Stimulated activated naive CD8-positive, alpha-beta T cell treated with anti-CD3 and anti-CD28 coated beads, Interleukin-15, Interleukin-2, amounts not matched to agents 100 U/mL and 50 U/mL, for 24 hours (primary cell): ENCODE results near the gene PROZ.
"Not testable (repeated sequence)": the region's sequence is repeated elsewhere in the genome, so short reads cannot be mapped to it uniquely, and the experiment has no call there.

Experiments used
- ATAC-seq: fragments of 150-1000 bp; cut with Tn5 transposase; one replicate; pipeline ENCODE4 v1.10.0; 2021
- DNase-seq: peaks from one replicate; pipeline ENCODE4 v3.0.0; 2021

The PROZ gene

DNA sequence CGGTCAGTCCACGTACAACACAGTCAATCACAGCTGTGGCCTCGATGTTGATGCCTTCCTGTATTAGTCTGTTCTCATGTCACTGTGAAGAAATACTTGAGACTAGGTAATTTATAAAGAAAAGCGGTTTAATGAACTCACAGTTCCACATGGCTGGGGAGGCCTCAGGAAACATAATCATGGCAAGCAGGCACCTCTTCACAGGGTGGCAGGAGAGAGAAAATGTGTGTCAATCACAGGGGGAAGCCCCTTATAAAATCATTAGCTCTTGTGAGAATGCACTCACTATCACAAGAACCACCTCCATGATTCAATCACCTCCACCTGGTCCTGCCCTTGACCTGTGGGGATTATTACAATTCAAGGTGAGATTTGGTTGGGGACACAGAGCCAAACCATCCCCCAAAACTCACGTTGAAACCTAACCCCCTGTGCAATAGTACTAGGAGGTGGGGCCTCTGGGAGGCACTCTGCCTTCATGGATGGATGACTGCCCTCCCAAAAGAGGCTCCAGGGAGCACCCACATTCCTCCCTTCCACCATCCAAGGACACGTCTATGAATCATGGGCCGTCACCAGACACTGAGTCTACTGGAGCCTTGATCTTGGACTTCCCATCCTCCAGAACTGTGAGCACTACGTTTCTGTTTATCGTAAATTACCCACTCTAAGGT lies 2.3 kb upstream of the PROZ start:
- ATAC-seq = no peak
- DNase-seq = no peak

DNA sequence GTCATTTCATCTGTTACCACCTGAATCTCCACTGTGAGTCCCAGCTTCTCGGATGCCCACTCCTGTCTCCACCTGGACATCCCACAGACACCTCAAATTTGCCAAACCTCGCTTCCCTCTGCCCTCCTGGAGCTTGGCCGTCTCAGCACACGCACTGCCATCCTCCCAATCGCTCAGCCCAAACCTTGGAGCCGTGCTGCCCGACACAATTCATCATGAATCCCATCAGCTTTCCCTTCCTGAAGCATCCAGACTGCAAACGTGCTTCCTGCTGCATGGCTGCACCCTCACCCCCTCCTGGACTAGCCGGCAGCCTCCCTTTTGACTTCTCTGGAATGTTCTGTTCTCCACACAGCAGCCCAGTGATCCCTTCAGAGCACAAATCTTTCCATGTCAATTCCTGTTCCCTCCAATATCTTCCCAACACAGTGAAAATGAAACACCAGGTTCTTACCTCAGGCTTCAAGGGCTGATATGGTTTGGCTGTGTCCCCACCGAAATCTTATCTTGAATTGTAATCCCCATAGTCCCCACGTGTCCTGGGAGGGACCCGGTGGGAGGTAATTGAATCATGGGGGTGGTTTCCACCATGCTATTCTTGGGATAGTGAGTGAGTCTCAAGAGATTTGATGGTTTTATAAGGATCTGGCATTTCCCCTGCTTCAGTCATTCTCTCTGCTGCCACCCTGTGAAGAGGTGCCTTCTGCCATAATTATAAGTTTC lies 1.1 kb upstream of the PROZ start:
- DNase-seq (no peak), ATAC-seq (no peak)

DNA sequence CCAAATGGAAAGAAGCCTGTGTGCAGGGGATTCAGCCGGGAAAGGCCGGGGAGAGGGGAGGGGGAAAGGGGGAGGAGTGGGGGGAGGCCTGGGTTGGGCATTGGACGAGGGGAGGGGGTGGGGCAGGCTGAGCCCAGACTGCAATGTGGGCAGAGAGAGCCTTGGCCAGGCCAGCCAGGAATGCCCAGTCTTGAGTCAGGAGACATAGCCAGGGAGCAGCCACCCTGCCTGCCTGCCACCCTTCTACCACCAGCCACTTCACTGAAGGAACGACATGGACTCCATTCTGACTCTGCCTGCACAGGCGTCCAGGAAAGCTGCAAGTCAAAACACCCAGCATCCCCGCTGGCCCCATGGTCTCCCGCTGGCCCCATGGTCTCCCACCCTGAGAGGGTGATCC lies 498 bp downstream of the PROZ start:
- ATAC-seq = no peak
- no peak for DNase-seq

DNA sequence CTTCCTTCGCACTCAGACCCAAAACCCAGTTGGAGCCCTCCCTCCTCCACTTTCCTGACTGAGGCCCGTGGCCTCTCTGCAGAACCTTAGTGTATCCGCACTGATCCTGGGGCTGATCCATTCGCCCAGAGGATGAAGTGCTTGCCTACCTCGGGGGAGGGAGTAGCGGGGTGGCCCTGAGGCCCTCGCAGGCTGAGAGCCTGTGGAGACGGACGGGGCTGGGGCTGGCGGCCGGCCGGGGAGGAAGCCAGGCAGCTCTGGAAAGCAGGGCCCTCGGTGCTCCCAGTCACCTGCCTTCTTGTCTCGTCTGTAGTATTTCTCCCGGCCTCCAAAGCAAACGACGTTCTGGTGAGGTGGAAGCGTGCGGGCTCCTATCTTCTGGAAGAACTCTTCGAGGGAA lies 1.3 kb downstream of the PROZ start:
- ATAC-seq (no peak), DNase-seq (no peak)

DNA sequence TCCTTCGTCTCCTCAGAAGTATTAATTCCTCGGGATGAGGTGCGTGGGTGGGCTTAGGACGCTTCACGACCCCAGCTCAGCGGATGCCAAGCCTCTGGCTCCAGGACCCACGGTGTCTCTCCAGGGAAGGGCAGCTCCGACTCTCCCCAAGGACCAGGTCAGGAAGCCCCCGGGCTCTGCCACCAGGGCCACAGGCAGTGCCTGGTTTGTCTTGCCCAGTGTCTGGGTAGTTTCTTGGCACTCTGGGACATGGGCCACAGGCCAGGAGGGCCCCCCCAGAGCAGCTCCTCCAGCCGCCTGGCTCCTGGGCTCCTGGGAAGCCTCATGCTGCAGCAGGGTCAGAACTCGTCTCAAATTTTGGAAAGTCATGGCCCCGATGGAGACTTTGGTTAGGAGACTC lies 2.5 kb downstream of the PROZ start:
- no peak for ATAC-seq
- no peak for DNase-seq

DNA sequence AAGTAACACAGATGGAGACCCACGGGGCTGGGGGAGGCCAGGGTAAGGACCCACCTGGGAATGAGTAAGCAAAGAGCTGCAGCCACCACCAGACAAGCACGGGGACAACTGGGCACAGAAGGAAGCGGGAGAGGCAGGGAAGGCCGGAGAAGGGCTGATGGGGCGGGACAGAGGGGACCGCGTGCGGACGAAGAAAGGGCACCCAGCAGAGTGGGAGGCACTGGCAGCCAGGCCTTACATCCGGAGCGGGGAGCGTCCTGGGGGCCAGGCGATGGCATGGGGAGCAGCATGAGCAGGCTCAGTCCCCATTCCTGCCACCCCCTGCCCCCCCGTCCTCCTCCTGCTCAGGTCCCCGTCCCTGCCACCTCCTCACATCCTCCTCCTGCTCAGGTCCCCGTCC lies 3.0 kb downstream of the PROZ start:
- ATAC-seq (no peak), DNase-seq (no peak)

DNA sequence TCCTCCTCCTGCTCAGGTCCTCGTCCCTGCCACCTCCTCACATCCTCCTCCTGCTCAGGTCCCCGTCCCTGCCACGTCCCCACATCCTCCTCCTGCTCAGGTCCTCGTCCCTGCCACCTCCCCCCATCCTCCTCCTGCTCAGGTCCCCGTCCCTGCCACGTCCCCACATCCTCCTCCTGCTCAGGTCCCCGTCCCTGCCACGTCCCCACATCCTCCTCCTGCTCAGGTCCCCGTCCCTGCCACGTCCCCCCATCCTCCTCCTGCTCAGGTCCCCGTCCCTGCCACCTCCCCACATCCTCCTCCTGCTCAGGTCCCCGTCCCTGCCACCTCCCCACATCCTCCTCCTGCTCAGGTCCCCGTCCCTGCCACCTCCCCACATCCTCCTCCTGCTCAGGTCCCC lies 3.5 kb downstream of the PROZ start:
- DNase-seq, ATAC-seq: not testable (repeated sequence)

DNA sequence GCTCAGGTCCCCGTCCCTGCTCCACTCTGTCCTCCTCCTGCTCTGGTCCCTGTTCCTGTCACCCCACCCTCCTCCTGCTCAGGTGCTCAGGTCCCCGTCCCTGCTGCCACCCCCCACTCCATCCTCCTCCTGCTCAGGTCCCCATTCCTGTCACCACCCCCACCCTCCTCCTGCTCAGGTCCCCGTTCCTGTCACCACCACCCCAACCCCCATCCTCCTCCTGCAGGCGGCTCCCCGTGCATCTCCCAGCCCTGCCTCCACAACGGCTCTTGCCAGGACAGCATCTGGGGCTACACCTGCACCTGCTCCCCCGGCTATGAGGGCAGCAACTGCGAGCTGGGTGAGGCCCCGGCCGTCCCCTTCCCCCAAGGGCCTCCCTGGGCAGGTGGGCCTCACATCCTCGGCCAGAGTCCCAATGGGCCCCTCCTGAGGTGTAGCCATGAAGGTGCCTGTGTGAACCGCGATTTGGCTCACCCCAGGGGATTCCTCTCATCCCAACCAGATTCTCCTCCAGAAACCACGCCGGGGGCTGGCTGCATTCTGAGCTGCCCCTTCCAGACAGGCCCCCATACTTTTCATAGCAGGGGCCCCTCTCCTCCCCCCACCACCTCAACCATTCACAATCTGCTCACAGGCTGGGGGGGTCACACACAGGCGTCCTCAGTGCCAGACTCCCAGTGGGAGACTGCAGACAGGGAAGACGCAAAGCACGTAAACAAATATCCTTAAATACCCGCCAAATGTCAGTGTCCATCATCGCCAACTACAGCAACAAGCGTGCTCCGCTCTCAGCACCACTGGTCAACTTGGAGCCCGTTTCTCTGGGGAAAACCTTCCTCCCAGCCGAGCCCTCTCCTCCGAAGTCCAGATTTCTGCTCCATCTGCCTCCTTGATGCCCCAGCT lies 4.6 kb downstream of the PROZ start:
- DNase-seq = no peak
- ATAC-seq = no peak

DNA sequence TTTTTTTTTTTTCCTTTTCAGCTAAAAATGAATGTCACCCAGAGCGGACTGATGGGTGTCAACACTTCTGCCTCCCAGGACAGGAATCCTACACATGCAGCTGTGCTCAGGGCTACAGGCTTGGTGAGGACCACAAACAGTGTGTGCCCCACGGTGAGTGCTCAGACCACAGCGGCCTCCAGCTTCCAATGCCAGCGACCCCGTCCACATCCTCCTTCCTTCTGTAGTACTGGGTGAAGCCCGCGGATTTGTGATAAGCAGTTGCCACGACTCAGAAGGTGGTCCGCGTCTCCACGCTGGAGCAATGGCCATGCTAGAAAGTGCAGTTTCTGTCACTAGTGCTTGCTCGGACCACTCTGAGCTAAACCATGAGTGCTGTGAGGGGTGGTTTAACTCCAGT lies 6.0 kb downstream of the PROZ start:
- no peak for ATAC-seq
- DNase-seq = no peak

DNA sequence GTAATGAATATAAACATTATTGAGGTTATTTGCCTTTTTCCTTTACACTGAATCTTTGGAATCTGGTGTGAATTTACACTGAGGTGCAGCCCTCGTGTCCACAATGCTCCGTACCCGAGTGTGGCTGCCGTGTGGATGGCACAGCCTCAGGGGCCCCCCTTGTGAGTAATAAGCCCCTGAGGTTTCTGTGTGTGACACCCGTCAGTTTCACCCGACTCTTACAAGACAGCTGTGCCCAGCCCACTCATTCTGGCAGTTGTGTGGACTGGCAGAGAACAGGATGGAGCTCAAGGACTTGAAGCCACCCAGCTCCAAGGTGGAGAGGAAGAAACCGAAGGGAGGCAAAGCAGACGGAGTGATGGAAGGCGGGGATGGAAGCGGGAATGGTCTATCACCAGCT lies 7.8 kb downstream of the PROZ start:
- DNase-seq (peak; percentile 44), ATAC-seq (peak; percentile 83)

DNA sequence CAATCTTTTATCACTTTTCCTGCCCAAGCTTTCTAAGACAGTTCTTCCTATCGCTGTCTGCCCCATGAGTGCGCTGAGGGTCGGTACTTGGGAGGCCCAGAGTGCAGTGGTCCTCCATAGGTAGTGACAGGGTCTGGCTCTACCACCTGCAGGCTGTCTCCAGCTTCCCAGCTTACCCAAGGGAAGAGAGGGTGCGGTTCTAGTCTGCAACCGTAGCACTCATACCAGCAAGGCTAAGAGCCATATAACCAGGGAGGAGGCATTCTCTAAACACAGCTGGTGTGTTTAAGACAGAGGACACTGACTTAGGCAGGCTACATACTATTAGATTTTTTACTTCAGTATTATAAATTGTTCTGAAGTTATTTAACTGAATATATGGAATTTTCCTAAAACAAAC lies 8.2 kb downstream of the PROZ start:
- DNase-seq (no peak), ATAC-seq (no peak)

DNA sequence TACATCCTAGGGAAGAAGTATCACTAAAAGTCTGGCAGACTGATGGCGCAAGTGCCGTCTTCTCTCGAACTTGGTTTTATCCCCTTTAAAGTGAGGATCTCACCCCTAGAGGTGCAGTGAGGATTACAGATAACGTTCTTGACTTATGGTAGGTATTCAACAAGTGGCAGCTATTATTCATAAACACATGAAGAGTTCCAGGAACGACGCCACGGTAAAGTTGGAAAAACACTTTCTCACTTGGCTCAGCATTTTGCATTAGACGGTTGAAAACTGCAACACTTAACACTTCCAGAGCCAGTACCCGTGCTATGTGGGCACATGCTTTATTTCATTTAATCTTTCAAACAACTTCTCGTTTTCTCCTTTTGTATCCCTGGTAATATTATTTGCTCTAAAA lies 8.7 kb downstream of the PROZ start:
- DNase-seq = no peak
- no peak for ATAC-seq

DNA sequence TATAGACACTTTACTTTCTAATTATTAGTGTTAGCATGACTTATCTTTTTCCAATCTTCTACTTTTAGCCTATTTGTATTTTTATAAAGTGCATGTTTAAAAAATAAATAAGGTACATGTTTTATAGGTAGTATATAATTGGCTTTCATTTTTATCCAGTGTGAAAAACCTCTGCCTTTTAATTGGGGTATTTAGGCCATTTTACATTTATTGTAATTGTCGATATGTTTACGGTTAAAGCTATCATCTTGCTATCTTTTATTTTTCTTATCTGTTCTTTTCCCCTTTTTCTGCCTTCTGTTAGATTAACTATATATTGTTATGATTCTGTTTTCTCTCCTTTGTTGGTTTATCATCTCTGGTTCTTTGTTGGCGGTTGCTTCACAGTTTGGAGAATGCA lies 9.1 kb downstream of the PROZ start:
- DNase-seq (no peak), ATAC-seq (no peak)

DNA sequence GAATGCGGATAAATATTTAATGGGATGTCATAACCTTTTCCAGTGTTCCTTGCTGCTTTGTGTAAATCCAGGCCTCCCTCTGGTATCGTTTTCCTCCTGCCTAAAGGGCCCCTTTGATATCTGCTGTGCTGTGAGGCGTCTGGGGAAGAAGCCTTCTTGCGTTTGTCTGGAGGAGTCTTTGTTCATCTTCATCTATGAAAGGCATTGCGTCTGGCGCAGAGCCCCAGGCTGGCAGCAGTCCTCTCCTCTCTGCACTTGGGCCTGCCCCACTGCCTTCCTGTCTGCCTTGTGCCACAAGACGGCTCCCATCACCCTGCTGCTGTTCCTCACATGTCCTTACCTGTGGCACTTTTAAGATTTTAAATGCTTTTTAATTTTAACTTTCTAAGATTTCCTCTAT lies 9.8 kb downstream of the PROZ start:
- DNase-seq = no peak
- no peak for ATAC-seq

DNA sequence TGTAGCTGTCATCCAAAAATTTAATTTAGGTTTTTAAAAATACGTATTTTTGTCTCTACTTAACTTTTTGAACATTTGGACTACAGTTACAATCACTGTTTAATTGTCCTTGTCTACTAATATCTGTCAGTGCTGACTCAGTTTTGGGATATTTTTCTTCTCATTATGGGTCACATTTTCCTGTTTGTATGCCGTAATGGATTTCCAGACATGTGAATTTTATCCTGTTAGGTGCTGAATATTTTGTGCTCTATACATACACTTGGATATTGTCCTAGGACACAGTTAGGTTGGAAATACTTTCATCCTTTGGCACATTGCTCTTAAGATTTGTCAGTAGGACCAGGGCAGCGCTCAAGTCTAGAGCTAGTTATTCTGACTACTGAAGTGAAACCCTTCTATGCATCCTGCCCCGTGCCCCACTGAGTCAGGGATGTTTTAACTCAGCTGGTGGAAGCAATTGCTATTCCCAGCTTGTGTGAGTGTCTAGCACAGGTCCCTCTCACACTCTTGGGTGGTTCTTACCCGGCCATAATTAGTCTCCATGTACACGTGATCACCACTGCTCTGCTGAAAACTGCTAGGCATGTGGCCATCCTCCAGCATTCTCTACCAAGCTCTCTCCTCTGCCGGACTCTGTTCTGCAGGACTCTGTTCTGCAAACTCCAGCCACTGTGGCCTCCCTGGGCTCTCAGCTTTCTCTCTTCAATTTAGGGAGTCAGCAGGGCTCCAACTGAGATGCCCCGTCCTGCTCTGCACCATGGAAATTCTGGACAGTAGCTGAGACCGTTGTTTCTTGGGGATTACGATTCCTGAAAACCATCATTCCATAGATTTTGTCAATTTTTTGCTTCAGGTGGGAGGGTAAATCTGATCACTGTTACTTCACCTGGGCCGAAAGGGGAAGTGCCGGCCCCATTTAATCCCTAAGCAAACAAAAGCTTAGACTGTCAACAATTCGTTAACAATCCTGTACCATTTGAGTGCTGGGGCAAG lies 11.1 kb downstream of the PROZ start:
- ATAC-seq = no peak
- no peak for DNase-seq

DNA sequence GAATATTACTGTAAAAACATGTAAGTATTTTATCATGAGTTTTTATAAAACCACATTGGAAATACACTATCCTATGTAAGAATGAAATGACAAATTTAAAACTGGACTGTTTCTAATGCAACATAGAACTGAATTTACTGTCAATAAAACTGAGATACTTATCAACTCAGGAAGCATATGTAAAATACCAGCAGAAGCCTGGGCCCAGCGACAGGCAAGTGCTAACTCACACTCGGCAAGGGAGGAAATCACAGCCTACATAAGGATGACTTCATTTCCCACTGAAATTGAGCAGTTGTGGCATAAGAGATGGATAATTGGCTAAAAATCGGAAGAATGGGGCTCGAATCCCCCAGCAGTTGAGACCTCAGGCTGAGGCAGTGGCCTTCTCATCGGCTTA lies 12.1 kb downstream of the PROZ start:
- ATAC-seq (no peak), DNase-seq (no peak)

DNA sequence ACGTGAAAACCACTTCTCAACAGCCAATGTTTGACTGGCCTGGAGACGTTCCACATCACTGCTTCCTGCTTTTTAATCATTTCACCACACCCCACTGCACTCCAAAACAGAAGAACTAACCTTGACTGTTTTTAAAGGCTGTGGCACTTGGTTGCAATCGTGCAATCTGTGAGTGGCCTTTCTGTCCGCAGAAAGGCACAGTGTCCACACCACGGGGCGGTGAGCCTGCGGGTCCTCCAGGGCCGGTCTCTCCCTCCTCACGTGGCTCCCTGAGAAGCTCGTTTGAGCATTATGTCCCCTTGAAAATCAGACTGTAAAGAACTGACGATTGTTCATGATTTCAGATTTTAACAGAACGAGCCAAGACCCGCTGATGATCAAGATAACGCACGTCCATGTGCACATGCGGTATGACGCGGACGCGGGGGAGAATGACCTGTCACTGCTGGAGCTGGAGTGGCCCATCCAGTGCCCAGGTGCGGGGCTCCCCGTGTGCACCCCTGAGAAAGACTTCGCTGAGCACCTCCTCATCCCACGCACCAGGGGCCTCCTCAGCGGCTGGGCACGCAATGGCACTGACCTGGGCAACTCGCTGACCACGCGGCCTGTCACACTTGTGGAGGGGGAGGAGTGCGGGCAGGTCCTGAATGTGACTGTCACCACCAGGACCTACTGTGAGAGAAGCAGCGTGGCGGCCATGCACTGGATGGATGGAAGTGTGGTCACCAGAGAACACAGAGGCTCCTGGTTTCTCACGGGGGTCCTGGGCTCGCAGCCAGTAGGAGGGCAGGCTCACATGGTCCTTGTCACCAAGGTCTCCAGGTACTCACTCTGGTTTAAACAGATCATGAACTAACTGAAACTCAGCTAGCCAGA lies 13.0 kb downstream of the PROZ start:
- DNase-seq (no peak), ATAC-seq (no peak)

DNA sequence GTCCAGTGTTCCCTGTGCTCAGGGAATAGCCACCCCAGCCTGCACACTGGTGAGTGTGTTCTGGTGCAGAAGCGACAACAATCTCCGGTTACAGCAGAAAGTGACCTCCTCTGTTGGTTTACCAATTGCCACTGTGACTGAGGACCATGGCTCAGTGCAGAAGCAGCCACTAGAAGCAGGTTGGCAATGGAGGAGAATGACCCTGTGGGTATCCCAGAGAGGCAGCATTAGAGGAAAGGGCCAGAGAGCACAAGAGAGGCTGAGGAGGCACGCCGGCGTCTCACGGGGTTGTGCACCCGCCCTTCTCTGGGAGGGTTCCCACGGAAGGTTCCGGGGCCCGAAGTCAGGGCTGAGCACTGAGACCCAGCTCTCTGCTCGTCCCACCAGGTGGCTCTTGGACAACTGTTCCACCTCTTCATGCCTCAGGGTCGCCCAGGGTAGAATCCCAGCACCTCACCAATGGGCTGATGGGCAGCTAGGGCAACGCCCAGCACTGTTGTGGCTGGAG lies 14.0 kb downstream of the PROZ start:
- no peak for DNase-seq
- no peak for ATAC-seq

DNA sequence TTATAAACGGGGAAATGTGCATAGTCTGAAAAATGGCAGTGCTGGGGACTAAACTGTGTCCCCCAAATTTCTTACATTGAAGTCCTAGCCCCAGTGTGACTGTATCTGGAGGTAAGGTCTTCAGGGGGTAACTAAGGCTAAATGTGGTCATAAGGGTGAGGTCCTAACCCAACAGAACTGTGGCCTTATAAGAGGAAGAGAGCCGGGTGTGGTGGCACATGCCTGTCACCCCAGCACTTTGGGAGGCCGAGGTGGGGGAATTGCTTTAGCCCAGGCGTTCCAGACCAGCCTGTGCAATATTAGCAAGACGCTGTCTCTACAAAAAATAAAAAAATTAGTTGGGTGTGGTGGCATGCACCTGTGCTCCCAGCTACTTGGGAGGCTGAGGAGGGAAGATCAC lies 17.8 kb downstream of the PROZ start:
- DNase-seq = peak; percentile 37

DNA sequence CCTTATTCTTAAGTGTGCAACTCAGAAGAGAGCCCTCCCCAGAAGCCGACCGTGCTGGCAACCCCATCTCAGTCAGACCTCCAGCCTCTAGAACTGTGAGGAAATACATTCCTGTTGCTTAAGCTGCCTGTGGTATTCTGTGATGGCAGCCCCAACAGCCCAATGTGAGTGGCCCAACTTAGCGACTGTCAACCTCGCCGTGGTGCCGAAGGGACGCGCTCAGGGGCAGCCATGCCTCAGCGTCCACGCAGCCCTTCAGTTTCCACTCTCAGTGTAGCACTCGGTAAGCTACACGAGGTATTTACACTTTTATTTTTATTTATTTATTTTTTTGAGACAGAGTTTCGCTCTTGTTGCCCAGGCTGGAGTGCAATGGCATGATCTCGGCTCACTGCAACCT lies 18.4 kb downstream of the PROZ start:
- ATAC-seq (no peak), DNase-seq (no peak)

More for the DNA sequence above, 17.8 kb downstream of the PROZ start:
- no peak for ATAC-seq
